Activated CD8-positive, alpha-beta memory T cell treated with anti-CD3 and anti-CD28 coated beads for 24 hours (primary cell): ENCODE measurements around the gene EFNA2.

Source experiments
- DNase-seq: peaks from one replicate; pipeline ENCODE4 v3.0.0-alpha.2; 2020

EFNA2 gene

GRCh38 chr19:1272423-1273262 lies 13.0 kb upstream of the EFNA2 start:
- DNase-seq: no peak

DNA sequence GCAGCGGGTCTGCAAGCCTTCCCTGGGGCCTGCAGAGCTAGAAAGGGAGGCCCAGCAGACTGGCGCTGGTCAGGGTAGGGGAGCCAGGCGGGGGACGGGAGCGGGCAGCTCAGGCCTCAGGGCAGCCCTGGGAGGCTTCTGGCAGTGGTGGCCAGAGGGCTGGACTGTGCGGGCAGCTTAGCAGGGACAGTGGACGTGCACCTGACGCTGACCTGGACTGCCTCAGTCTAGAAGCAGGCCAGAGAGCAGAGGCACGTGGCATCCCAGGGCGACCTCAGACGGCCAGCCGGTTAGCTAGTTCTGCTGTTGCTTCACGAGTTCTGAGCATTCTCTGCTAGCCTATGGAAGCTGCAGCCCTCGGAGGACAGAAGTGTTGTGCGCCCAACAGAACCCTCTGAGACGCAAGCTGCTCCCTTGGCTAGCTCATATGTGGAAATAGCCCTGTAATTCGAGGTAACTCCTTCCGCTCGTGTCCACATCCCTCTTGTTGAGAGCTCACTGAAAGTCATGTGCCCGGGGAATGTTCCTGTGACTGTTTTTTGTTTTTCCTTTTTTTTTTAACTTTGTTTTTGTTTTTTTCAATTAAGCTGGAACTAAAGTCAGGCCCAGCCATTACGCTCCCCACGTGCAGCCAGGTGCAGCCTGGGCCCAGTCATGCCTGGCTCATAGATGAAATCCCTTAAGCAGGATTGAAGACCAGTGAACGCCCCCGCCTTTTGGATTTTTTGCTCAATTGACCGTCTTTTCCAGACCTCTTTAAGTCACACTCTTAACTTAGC lies 12.2 kb upstream of the EFNA2 start:
- no peak for DNase-seq

DNA sequence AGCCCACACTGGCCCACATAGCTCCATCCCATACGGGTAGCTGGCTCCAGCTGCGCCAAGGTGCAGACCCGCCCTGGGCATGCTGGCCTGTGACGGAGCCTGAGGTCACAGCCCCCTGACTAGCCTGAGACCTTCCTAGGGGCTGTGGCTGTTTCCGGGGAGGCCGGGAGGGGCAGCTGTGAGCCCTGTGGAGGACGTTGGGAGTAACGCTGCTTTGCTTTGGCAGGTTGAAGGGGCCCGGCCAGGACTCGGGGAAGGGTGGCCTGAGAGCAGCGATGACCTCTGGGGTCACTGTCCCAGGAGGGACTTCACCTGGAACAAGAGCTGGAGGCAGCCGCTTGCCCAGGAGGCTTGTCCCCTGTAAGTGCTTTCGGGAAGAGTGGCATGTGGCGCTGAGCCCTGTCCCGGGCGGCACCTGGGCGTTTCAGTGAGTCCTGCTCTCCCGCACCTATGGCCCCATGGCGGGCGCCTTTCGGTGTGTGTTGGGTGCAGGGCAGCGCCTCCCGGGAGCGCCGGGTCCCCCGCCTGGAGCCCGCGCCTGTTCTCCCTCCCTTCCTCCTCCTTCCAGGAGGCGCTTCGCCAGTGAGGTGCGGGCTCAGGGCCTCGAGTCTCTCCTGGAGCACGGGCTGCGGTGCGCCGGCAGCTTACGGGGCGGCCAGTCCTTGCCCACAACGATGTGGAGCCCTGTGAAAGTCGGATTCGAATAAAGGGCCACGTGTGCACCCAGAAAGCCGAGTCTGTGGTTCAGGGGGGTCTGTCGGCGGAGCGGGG lies 11.4 kb upstream of the EFNA2 start:
- peak; percentile 70 for DNase-seq

DNA sequence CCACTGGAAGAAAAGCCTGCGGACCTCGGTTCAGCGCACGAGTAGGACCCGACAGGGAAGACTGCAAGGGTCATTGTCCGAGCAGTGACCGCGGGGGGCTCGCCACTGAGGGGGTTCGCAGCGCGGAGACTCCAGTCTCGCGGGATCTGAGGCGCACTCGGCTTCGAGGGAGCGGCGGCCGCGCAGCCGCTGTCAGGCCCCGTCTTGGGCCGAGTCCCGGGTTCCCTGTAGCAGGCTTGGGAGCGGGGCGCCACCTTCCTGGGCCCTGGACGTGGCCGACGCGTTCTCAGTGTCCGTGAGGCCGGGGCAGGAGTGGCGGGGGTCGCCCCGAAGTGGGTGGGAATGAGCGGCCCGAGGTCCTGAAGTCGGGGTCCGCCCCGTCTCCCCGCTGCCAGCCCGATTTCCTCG lies 10.8 kb upstream of the EFNA2 start:
- peak; percentile 72 for DNase-seq

- DNase-seq: peak; percentile 96
Measured at GRCh38 chr19:1275260-1275975, 10.3 kb upstream of the EFNA2 start, which contains the start of gene FAM174C. Gene FAM174C, plus strand, starts transcription at chr19:1275530. Its CDS starts 20 bp downstream, at chr19:1275550.

DNA sequence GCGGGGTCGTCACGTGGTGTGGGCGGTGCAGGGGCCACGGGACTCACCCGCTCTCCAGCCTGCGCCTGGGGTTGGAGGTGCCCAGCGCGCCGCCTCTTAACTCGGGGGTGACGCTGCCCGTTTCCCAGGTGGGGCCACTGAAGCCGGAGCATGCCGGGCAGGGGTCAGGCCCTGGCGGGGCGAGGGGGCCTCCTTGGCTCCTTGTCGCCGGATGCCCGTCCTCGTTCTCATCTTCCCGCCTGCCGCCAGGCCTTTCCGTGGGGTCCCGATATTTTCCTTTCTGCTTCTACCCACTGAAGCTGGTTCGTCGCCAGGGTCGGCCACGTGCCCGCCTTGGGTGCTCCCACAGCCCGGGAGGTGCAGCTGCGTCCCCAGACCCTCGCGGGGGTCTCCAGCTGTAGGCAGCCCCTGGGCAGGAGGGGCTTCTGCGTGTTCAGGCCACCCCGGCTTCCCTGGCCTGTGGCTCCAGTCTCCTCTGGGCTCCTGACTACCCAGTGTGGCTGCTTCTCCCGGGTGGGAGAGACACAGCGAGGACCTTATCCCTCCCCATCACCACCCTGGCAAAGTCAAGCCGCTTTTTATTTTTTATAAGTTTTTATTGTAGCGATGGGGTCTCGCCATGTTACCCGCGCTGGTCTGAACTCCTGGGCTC lies 9.6 kb upstream of the EFNA2 start:
- DNase-seq: no peak

DNA sequence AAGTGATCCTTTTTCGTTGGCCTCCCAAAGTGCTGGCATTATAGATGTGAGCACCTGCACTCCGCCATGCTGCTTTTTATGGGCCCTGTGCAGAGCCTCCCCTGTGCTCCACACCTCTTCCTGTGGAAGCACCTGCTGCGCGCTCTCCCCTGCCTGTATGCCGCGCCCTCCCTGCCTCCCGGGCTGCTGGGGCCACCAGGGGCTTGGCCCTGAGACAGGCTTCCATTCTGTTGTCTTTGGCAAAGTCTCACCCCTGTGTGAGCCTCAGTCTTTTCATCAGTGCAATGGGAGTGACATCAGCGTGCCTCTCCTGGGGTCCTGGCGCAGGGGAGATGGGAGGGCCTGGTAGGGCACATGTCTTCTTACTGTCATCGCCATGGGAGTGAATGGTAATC lies 9.0 kb upstream of the EFNA2 start:
- DNase-seq: no peak

- no peak for DNase-seq
Measured at GRCh38 chr19:1277061-1277460, 8.6 kb upstream of the EFNA2 start.

GRCh38 chr19:1278074-1278473 lies 7.6 kb upstream of the EFNA2 start:
- DNase-seq: no peak

GRCh38 chr19:1278713-1279660 lies 6.7 kb upstream of the EFNA2 start:
- DNase-seq: no peak

- DNase-seq: peak; percentile 92
Measured at GRCh38 chr19:1279782-1280341, 5.8 kb upstream of the EFNA2 start.

GRCh38 chr19:1280636-1281568 lies 4.8 kb upstream of the EFNA2 start:
- DNase-seq: no peak

DNA sequence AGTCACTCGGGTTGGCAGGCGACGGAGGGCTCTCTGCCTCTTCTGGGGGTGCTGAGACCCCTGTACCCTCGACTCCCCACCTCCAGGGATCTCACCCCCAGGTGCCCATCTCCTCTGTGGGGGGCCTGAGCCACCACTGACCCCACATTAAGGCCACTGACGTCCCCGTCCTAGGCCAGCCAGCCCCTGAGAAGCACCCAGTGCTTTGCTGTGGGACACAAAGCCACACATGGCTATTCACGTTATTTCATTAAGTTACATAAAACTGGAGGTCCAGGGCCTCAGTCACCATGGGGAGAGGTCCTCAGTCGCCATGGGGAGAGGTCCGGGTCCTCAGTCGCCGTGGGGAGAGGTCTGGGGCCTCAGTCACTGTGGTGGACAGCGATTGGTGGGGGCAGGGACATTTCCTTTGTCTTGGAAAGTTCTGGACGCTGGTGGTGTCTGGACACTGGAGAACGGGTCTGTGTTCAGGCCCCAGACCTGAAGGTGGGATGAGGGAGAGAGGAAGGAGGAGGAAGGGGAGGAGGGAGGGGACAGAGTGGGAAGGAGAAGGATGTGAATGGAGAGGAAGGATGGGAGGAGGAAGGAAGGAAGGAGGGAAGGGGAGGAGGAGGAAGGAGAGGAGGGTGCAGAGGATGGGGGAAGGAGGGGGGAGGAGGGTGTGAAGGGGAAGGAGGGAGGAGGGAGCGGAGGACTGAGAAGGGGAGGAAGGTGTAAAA lies 3.9 kb upstream of the EFNA2 start:
- DNase-seq: no peak

GRCh38 chr19:1282588-1283206 lies 3.0 kb upstream of the EFNA2 start:
- no peak for DNase-seq

DNA sequence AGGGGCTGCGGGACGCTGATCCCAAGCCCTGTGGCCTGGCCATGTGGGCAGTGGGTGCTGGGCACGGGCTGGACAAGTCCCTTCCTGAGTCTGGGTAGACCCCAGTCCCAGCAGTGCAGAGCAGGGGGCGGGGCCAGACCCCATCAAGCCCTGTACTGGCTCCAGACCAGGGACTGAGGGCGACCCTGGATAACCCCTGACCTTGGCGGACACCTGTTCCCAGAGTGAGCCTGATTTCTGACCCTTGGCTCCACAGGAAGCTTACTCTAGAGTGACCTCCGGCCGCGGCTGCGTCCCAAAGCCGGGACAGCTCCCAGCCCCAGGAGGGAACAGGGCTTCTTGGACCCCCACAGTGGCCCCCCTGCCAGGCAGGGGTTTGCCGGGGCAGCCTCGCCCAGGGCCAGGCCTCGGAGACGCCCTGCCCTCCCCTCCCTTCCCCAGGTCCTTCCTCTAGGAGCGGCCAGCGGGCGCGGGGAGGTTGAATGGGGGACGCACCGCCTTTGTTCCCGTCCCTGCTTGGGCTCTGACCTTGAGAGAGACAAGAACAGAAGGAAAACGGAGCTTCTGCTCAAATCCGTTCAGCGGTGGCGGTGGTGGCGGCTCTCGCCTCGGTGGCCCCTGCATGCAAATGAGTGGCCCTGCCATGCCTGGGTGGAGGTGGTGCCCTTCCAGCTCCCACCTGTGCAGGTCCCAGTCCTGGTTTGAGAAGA lies 2.3 kb upstream of the EFNA2 start:
- no peak for DNase-seq

GRCh38 chr19:1283917-1284292 lies 1.8 kb upstream of the EFNA2 start:
- no peak for DNase-seq

- DNase-seq: no peak
Measured at GRCh38 chr19:1284293-1284978, 1.2 kb upstream of the EFNA2 start.
